Retina (tissue), 1 donor: ENCODE measurements around the gene NLRC5.
A peak's percentile ranks its signal among the peaks of the same experiment; 100 is the strongest.
"Not testable (repeated sequence)": the region's sequence is repeated elsewhere in the genome, so short reads cannot be mapped to it uniquely, and the experiment has no call there.

ENCODE experiments used
- DNase-seq: peaks from one replicate; pipeline ENCODE4 v3.0.0-alpha.2; 2016

NLRC5 gene

GRCh38 chr16:57109259-57110105, 120.1 kb downstream of the NLRC5 start:
- DNase-seq = not testable (repeated sequence)

- no peak for DNase-seq
Measured at GRCh38 chr16:57110937-57111336, 121.6 kb downstream of the NLRC5 start.

- no peak for DNase-seq
Measured at GRCh38 chr16:57111420-57111819, 122.1 kb downstream of the NLRC5 start.

- DNase-seq = no peak
Measured at GRCh38 chr16:57112403-57113041, 123.2 kb downstream of the NLRC5 start.

- DNase-seq = no peak
Measured at GRCh38 chr16:57113042-57113453, 123.7 kb downstream of the NLRC5 start.

- DNase-seq = no peak
Measured at GRCh38 chr16:57113664-57114063, 124.3 kb downstream of the NLRC5 start.

- peak; percentile 49 for DNase-seq
Measured at GRCh38 chr16:57115168-57115513, 125.8 kb downstream of the NLRC5 start.

- peak; percentile 82 for DNase-seq
Measured at GRCh38 chr16:57115514-57116182, 126.3 kb downstream of the NLRC5 start.

GRCh38 chr16:57118461-57119084, 129.2 kb downstream of the NLRC5 start:
- no peak for DNase-seq

GRCh38 chr16:57123216-57123973, 134.0 kb downstream of the NLRC5 start:
- no peak for DNase-seq

GRCh38 chr16:57123974-57124674, 134.8 kb downstream of the NLRC5 start:
- DNase-seq = no peak

GRCh38 chr16:57125376-57125775, 136.0 kb downstream of the NLRC5 start:
- DNase-seq = no peak

GRCh38 chr16:57125969-57126368, 136.6 kb downstream of the NLRC5 start:
- no peak for DNase-seq

- DNase-seq = no peak
Measured at GRCh38 chr16:57126411-57126810, 137.1 kb downstream of the NLRC5 start.

- DNase-seq = no peak
Measured at GRCh38 chr16:57127037-57127763, 137.8 kb downstream of the NLRC5 start.

GRCh38 chr16:57127836-57128235, 138.5 kb downstream of the NLRC5 start:
- no peak for DNase-seq

- no peak for DNase-seq
Measured at GRCh38 chr16:57128771-57129389, 139.5 kb downstream of the NLRC5 start.

GRCh38 chr16:57130950-57131321, 141.6 kb downstream of the NLRC5 start:
- DNase-seq = no peak

GRCh38 chr16:57131351-57131970, 142.1 kb downstream of the NLRC5 start:
- peak; percentile 26 for DNase-seq

- DNase-seq = no peak
Measured at GRCh38 chr16:57132470-57132869, 143.1 kb downstream of the NLRC5 start.
